Glutamatergic neuron (in vitro differentiated cells): ENCODE data around the gene JAKMIP2. TPM values are rescaled to one million over a fixed set of nuclear protein-coding genes. Genes with fewer than 3 reads are reported as not detected.

Experiments
- DNase-seq: peaks from one replicate; pipeline ENCODE4 v3.0.0; 2022
- H3K27ac Mint-ChIP-seq: one replicate; pipeline ENCODE4 v1.8.0; 2020; ENCODE audit warnings: mild to moderate bottlenecking, mixed read lengths, inconsistent platforms; ENCODE audit not compliant: unreplicated experiment
- H3K27me3 Mint-ChIP-seq: one replicate; pipeline ENCODE4 v1.8.0; 2020; ENCODE audit warnings: mild to moderate bottlenecking, moderate library complexity, mixed read lengths, inconsistent platforms; ENCODE audit not compliant: unreplicated experiment
- H3K36me3 Mint-ChIP-seq: one replicate; pipeline ENCODE4 v1.8.0; 2020; ENCODE audit warnings: mild to moderate bottlenecking, mixed read lengths, inconsistent platforms; ENCODE audit not compliant: unreplicated experiment
- H3K4me1 Mint-ChIP-seq: one replicate; pipeline ENCODE4 v1.8.0; 2020; ENCODE audit warnings: mild to moderate bottlenecking, low read depth, mixed read lengths, inconsistent platforms; ENCODE audit not compliant: unreplicated experiment
- H3K4me3 Mint-ChIP-seq: one replicate; pipeline ENCODE4 v1.8.0; 2020; ENCODE audit warnings: mild to moderate bottlenecking, mixed read lengths, inconsistent platforms; ENCODE audit not compliant: unreplicated experiment
- H3K9me3 Mint-ChIP-seq: one replicate; pipeline ENCODE4 v1.8.0; 2020; ENCODE audit warnings: mild to moderate bottlenecking, moderate library complexity, mixed read lengths, inconsistent platforms; ENCODE audit not compliant: unreplicated experiment
- total RNA-seq: library from RNA; stranded (reverse); fragmentation: NEBNext Ultra II Directional; extraction: Animal tissue kit (Norgen Biotek cat#: 25700); gene quantifications from one replicate; pipeline ENCODE4 v1.2.1, GENCODE V29; 2021; ENCODE audit not compliant: unreplicated experiment
- TF ChIP-seq, protein P1 (sequence below): fragments of 200-600 bp; sonication (generic); IDR thresholded peaks from one replicate; pipeline ENCODE4 v1.5.0; 2021; ENCODE audit not compliant: partially characterized antibody, unreplicated experiment

Gene JAKMIP2
- total RNA-seq, 1 donor from 2014 or later: 88.2 TPM

DNA sequence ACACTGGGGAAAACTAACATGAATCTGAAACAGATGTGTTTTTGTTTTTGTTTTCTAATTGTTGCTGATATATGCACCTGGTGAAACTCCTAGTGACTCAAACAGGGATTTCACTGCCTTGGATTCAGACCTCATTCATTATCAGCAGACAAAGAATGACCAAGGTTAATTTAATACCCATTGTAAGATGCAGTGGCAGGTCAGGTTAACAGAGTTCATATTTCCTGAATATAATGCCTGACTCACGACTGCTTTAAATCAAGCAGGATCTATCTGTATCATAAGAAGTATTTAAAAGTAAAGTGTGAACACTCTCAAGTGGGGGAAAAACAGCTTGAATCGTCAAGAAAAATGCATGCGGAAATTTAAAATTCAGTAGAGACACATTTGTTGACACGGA, 5.5 kb downstream of the JAKMIP2 start:
- H3K9me3 Mint-ChIP-seq: peaks cover 3% of the 10 kb centered on the region
- peaks cover 24% of the 10 kb centered on the region for H3K4me1 Mint-ChIP-seq
- peaks cover 2% of the 10 kb centered on the region for H3K27me3 Mint-ChIP-seq
- H3K27ac Mint-ChIP-seq: no peak overlapping the region
- DNase-seq: no peak
- no peak overlapping the region for H3K4me3 Mint-ChIP-seq
- H3K36me3 Mint-ChIP-seq: no peaks in the 10 kb centered on the region
- TF ChIP-seq, protein P1, sequence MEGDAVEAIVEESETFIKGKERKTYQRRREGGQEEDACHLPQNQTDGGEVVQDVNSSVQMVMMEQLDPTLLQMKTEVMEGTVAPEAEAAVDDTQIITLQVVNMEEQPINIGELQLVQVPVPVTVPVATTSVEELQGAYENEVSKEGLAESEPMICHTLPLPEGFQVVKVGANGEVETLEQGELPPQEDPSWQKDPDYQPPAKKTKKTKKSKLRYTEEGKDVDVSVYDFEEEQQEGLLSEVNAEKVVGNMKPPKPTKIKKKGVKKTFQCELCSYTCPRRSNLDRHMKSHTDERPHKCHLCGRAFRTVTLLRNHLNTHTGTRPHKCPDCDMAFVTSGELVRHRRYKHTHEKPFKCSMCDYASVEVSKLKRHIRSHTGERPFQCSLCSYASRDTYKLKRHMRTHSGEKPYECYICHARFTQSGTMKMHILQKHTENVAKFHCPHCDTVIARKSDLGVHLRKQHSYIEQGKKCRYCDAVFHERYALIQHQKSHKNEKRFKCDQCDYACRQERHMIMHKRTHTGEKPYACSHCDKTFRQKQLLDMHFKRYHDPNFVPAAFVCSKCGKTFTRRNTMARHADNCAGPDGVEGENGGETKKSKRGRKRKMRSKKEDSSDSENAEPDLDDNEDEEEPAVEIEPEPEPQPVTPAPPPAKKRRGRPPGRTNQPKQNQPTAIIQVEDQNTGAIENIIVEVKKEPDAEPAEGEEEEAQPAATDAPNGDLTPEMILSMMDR: no peak

DNA sequence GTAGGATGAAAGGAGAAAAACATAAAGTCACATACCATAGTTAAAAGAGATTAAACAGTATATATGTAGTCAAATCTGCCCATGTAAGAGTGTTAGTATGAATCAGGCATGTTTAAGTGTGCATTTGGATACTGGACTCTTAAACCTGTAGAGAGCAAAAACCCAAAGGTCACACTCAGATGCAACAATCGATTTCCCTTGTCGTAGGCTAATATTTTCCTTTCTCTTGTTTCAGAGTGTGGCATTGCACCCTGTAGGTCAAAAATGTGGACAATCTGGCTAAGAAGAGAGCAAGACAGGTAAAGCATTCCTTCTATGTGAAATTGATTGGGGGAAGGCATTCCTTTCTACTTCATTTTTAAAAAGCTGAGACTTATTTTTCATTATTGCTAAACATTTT, 8.9 kb downstream of the JAKMIP2 start:
- no peaks in the 10 kb centered on the region for H3K36me3 Mint-ChIP-seq
- no peak overlapping the region for H3K4me3 Mint-ChIP-seq
- TF ChIP-seq, protein P1: no peak
- peaks cover 29% of the 10 kb centered on the region for H3K4me1 Mint-ChIP-seq
- H3K27me3 Mint-ChIP-seq: no peaks in the 10 kb centered on the region
- H3K9me3 Mint-ChIP-seq: no peaks in the 10 kb centered on the region
- DNase-seq: no peak
- H3K27ac Mint-ChIP-seq: no peak overlapping the region

DNA sequence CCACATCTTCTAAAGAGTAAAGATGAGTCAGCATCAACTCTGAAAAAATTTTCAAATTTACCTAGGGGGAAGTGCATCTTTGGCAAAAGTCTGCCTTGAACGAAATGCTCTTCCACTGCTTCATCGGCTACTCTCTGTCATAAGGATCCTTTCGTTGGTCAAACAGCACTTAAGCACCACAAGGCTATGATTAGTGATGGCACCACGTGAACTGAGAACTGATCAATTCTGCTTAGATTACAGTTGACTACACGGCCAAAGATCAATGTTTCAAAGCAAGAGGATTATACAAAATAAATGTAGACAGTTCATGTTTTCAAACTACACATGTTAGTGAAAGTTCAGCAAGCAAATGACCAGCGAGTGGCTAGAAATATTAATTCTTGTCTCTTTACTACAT, 9.4 kb downstream of the JAKMIP2 start:
- DNase-seq: no peak
- Mint-ChIP-seq H3K27me3 (no peaks in the 10 kb centered on the region), H3K4me3 (peak overlapping the region; percentile 16), H3K9me3 (no peaks in the 10 kb centered on the region), H3K27ac (peak overlapping the region; percentile 6), H3K4me1 (peaks cover 30% of the 10 kb centered on the region), H3K36me3 (no peaks in the 10 kb centered on the region)
- TF ChIP-seq, protein P1: no peak

DNA sequence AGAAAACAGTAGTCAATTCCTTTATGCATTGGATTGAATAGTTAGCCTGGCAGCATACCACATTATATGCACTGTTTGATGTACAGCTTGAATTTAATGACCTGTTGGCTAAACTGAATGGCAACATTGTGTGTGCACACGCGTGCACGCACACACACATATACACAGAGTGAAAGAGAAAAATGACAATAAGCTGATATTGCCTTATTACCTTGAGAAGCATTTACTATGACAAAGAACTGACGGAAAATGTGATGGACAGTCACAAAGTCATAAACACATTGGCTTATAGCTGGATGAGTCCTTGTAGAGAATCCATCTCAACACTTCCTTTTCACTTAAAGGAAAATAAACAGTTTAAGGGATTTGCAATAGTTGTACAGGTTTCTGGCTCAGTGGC, 15.5 kb downstream of the JAKMIP2 start:
- Mint-ChIP-seq H3K4me3 (no peak overlapping the region), H3K9me3 (peaks cover 4% of the 10 kb centered on the region), H3K36me3 (no peaks in the 10 kb centered on the region), H3K27ac (peak overlapping the region; percentile 12), H3K27me3 (peaks cover 2% of the 10 kb centered on the region), H3K4me1 (peaks cover 39% of the 10 kb centered on the region)
- DNase-seq: no peak
- TF ChIP-seq, protein P1: no peak

DNA sequence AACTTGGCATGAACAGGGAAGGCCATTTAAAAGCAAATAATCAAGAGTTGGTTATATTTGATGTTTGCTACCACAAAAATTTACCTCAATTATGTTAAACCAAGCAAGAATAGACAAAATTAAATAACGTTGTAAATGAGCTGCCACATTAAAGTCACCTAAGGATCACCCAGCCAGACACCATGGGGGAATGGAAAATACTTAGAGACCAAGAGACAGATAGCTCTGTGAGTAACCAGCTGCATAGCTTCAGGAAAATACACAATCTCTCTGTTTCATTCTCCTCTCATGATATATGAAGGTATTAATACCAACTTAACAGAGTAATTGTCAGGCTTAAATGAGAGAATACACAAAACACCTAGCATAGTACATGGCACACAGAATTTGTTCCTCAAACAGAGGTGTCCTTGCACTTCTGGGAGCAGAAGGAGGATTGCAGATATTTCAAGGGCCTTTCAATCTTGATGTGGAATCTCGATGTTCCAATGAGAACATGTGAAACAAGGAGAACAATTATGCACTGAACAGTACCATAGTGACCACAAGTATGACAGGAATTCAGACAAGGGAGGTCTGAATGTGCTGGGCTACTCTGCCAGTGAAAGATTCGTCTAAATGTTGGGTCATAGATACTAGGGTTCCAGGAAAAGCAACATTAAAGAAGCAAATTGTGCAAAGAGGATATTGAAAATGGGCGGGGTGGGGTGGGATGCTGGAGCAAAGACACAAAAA, 18.6 kb downstream of the JAKMIP2 start:
- peaks cover 2% of the 10 kb centered on the region for H3K27me3 Mint-ChIP-seq
- H3K4me1 Mint-ChIP-seq: peaks cover 32% of the 10 kb centered on the region
- TF ChIP-seq, protein P1: no peak
- no peaks in the 10 kb centered on the region for H3K36me3 Mint-ChIP-seq
- no peak overlapping the region for H3K27ac Mint-ChIP-seq
- H3K4me3 Mint-ChIP-seq: no peak overlapping the region
- H3K9me3 Mint-ChIP-seq: peaks cover 4% of the 10 kb centered on the region
- DNase-seq: no peak
